HG03060 (cell line): Measurements from ENCODE around the gene SNRPA.
"Not testable (repeated sequence)": the region's sequence is repeated elsewhere in the genome, so short reads cannot be mapped to it uniquely, and the experiment has no call there.

ENCODE experiments used
- ATAC-seq: cut with Tn5 transposase; IDR thresholded peaks from one replicate; pipeline ENCODE4 v1.9.1; 2021; ENCODE audit warnings: low read depth, moderate number of reproducible peaks; ENCODE audit not compliant: unreplicated experiment

The SNRPA gene

DNA sequence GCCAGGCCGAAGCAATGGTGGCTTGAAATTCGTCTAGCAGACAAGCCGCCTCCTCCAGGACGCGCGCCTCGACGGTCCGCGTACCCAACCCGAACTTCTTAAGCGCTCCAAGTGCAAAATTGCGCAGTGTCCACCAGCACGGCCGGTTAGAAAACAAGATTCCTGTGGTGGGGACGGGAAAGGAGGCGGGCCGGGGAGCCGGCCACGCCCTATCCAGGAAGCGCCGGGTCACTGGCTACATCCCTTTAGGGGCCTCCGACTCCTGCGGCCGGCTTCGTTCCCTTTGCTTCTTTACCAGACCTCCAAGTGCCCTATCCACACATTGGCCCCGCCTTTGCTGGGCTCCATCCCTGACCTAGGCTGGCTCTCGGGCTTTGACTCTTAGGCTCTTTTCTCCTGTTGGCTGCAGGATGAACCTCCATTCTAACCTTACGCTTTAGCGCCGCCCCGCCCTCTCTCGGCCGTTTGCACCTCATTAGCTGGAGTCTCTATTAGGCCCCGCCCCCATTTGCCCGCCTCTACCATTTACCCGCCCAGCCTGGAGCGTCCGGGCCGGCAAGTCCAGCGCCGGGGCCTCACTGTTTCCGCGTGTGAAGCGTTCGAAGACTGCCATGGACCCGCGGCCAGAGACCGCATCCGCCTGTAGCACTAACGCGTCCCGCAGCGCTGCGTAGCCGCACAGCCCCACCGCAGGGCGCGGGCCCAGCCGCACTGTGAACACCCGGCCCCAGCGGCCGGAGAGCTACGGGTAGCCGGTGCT is 59.8 kb downstream of the SNRPA start:
- ATAC-seq: not testable (repeated sequence)

DNA sequence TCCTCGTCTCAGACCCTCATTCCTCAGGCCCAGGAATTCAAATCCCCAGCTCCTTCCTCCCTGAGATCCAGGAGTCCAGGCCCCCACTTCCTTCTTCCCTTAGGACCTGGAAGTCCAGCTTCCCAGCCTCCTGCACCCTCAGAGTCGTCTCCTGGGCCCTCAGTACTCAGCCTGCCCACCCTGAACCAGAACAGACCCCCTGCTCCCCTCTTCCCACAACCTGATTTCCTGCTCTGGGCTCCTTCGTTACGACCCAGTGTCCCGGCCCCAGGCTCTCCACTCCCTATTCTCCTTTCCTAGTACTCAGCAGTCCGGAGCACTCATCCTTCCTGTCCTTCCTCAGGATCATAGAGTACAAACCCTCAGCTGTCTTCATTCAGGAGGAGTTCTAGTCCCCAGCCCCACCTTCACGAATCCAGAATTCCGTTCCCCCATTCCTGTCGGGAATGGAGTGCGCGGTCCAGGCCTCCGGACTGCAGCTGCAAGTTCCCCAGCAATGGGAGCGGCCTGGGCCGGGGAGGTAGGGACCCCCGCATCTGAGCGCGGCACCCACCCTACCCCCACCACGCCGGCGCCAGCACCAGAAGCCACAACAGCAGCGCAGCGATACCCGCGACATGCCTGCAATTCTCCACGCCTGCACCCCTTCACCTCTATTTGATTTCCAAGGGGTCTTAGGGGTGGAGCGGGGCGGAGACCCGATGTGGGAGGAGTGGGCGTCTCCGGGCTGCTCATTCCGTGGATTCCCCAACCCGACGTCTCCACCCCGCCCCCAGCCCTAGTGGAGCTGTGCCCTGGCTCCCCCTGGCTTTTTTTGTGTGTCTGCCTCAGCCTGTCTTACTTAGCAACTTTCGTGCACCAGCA is 60.7 kb downstream of the SNRPA start:
- ATAC-seq: no peak

DNA sequence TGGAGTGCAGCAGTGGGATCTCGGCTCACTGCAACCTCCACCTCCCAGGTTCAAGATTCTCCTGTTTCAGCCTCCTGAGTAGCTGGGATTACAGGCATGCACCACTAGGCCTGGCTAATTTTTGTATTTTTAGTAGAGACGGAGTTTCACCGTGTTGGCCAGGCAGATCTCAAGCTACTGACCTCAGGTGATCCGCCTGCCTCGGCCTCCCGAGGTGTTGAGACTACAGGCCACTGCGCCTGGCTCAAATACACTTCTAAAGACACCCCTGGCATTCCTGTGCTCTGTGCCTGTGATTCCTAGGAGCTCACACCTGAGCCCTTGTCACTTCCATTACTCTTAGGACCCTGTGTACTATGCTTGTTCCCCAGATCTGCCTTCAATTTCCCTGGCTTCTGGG is 61.6 kb downstream of the SNRPA start:
- not testable (repeated sequence) for ATAC-seq

DNA sequence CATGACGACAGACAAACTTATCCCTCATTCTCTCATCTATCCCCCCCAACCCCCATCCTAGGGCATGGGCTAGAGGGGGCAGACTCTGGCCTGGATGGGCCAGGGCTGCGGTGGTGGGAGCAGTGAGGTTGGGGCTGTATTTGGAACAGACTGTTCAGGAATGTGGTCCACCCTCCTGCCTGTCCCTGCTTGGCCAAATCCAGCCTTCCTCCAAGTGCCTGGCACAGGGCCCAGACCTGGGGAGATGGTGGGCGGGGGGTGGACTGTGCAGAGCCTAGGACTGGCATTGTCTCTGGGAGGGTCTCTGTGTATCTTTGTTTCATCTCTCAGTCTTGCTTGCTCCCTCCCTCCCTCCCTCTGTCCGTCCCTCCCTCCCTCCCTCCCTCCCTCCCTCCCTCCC is 62.2 kb downstream of the SNRPA start:
- no peak for ATAC-seq
